Esophagus muscularis mucosa (tissue), 4 donors: Measurements from ENCODE around the gene FA2H.

ENCODE experiments used
- CTCF ChIP-seq, 3 experiments: fragments of 200-600 bp in 2 of 3; fragments of 450-650 bp in 1 of 3; sonication (generic) in 2 of 3; IDR thresholded peaks; one replicate each; pipeline ENCODE4 v1.5.1; 2017 to 2019; ENCODE audit warnings: antibody characterized with exemption in 3 of 3, mild to moderate bottlenecking in 2 of 3, moderate library complexity in 1 of 3
- EP300 ChIP-seq: sonication (generic); formaldehyde crosslinking; IDR thresholded peaks from one replicate; pipeline ENCODE4 v1.6.1; 2017; ENCODE audit warnings: antibody characterized with exemption
- POLR2AphosphoS5 ChIP-seq, 2 donors: sonication (generic); formaldehyde crosslinking; IDR thresholded peaks; one replicate each; pipeline ENCODE4 v1.6.1; 2017; ENCODE audit warnings: antibody characterized with exemption in 2 of 2

DNA sequence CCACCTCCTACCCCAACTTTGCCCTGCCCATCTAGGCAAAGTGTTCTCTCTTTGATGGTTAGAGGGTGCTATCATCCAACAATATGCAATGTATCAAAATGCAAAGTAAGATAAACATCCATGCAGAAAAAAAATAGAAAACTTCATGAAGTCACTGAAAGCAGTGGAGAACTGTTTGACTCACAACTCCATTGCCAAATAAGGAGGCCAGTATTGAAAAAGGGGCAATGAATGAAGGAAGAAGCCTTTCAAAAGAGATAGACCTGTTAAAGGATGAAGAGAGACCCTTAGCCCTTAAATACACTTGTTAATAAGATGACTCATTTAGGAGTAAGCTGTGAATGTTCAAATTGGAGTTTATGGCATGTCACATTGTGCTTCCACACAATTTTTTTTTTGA is 13.0 kb downstream of the FA2H start:
- no peak for TF ChIP-seq CTCF (IDR thresholded peaks at IDR 0.05)
- TF ChIP-seq EP300 = no peak
- TF ChIP-seq POLR2AphosphoS5 (IDR thresholded peaks at IDR 0.05) = no peak
